Loucy (cell line): Measurements from ENCODE around the gene KLHL40.

Experiments
- H2AFZ ChIP-seq: fragments of 200-600 bp; sonication (generic); 2 replicates; pipeline ENCODE4 v1.6.0; 2016; ENCODE audit warnings: antibody characterized with exemption, mild to moderate bottlenecking, low read length, moderate library complexity
- H3F3A ChIP-seq: fragments of 200-600 bp; 2 replicates; pipeline ENCODE4 v1.6.0; 2016; ENCODE audit warnings: antibody characterized with exemption, low read depth, mild to moderate bottlenecking
- H3K27me3 ChIP-seq: fragments of 200-600 bp; sonication (generic); 2 replicates; pipeline ENCODE4 v1.6.1; 2014; ENCODE audit warnings: low read length, mild to moderate bottlenecking; ENCODE audit not compliant: insufficient read depth, poor library complexity, severe bottlenecking
- H3K36me3 ChIP-seq: fragments of 200-600 bp; sonication (generic); 2 replicates; pipeline ENCODE4 v1.6.1; 2016; ENCODE audit warnings: low read length; ENCODE audit not compliant: insufficient read depth
- H3K4me1 ChIP-seq: fragments of 200-600 bp; sonication (generic); 2 replicates; pipeline ENCODE4 v1.5.1; 2014; ENCODE audit warnings: low read length, mild to moderate bottlenecking; ENCODE audit not compliant: insufficient read depth, poor library complexity, severe bottlenecking
- H3K4me2 ChIP-seq: fragments of 200-600 bp; sonication (generic); 2 replicates; pipeline ENCODE4 v1.6.0; 2014; ENCODE audit warnings: antibody characterized with exemption, low read length, low read depth, mild to moderate bottlenecking; ENCODE audit not compliant: poor library complexity, severe bottlenecking
- H3K4me3 ChIP-seq: fragments of 200-600 bp; sonication (generic); 2 replicates; pipeline ENCODE4 v1.5.1; 2014; ENCODE audit warnings: low read length, mild to moderate bottlenecking, mixed read lengths; ENCODE audit not compliant: poor library complexity, severe bottlenecking
- H3K79me2 ChIP-seq: fragments of 200-600 bp; sonication (generic); 2 replicates; pipeline ENCODE4 v1.6.1; 2014; ENCODE audit warnings: low read length; ENCODE audit not compliant: insufficient read depth
- H3K9ac ChIP-seq: fragments of 200-600 bp; sonication (generic); 2 replicates; pipeline ENCODE4 v1.6.0; 2014; ENCODE audit warnings: mild to moderate bottlenecking, low read depth, low read length, moderate library complexity; ENCODE audit not compliant: poor library complexity, severe bottlenecking
- H3K9me2 ChIP-seq: fragments of 200-600 bp; sonication (generic); replicated peaks from 2 replicates; pipeline ENCODE4 v1.6.1; 2016; ENCODE audit warnings: low read depth, low read length, mixed read lengths
- H3K9me3 ChIP-seq: fragments of 200-600 bp; sonication (generic); 2 replicates; pipeline ENCODE4 v1.6.1; 2014; ENCODE audit warnings: mild to moderate bottlenecking, antibody characterized with exemption, low read length, low read depth; ENCODE audit not compliant: insufficient read depth
- H4K20me1 ChIP-seq: fragments of 200-600 bp; sonication (generic); 2 replicates; pipeline ENCODE4 v1.6.0; 2014; ENCODE audit warnings: antibody characterized with exemption, low read length, mild to moderate bottlenecking; ENCODE audit not compliant: insufficient read depth, poor library complexity, severe bottlenecking
- CTCF ChIP-seq: fragments of 200-600 bp; sonication (generic); conservative IDR thresholded peaks from 2 replicates; pipeline ENCODE4 v1.5.1; 2014; ENCODE audit warnings: mild to moderate bottlenecking, antibody characterized with exemption, low read length
- EZH2phosphoT487 ChIP-seq: fragments of 200-600 bp; IDR thresholded peaks from 2 replicates; pipeline ENCODE4 v1.6.1; 2018; ENCODE audit warnings: antibody characterized with exemption, mild to moderate bottlenecking, moderate library complexity, borderline replicate concordance

The KLHL40 gene

GRCh38 chr3:42667523-42668412 is 17.6 kb upstream of the KLHL40 start:
- no peaks in the 10 kb centered on the region for H3K9me3 ChIP-seq

GRCh38 chr3:42668413-42668760 is 16.9 kb upstream of the KLHL40 start:
- H3K4me1 ChIP-seq: no peaks in the 10 kb centered on the region
- no peak overlapping the region for H3K4me2 ChIP-seq
- TF ChIP-seq CTCF (no peak), EZH2phosphoT487 (no peak)

More at GRCh38 chr3:42667523-42668412, 17.6 kb upstream of the KLHL40 start:
- Histone ChIP-seq H3K9me2 (no peaks in the 10 kb centered on the region), H3K4me3 (no peak overlapping the region), H3K4me2 (no peak overlapping the region), H3K9ac (no peak overlapping the region), H3F3A (no peaks in the 10 kb centered on the region), H3K27me3 (no peaks in the 10 kb centered on the region), H3K79me2 (no peaks in the 10 kb centered on the region), H3K36me3 (no peaks in the 10 kb centered on the region), H4K20me1 (no peaks in the 10 kb centered on the region), H2AFZ (no peak overlapping the region), H3K4me1 (no peaks in the 10 kb centered on the region)
- no peak for TF ChIP-seq EZH2phosphoT487

GRCh38 chr3:42668793-42669217 is 16.5 kb upstream of the KLHL40 start:
- H3K27me3 ChIP-seq: no peaks in the 10 kb centered on the region
- H4K20me1 ChIP-seq: no peaks in the 10 kb centered on the region
- no peaks in the 10 kb centered on the region for H3K79me2 ChIP-seq
- no peak overlapping the region for H3K9ac ChIP-seq
- H3K9me2 ChIP-seq: no peaks in the 10 kb centered on the region
- no peak overlapping the region for H2AFZ ChIP-seq
- no peaks in the 10 kb centered on the region for H3K36me3 ChIP-seq
- H3K9me3 ChIP-seq: no peaks in the 10 kb centered on the region
- H3K4me3 ChIP-seq: no peak overlapping the region
- no peaks in the 10 kb centered on the region for H3F3A ChIP-seq
- no peaks in the 10 kb centered on the region for H3K4me1 ChIP-seq
- TF ChIP-seq EZH2phosphoT487: no peak
- no peak for TF ChIP-seq CTCF
- no peak overlapping the region for H3K4me2 ChIP-seq

More at GRCh38 chr3:42668413-42668760, 16.9 kb upstream of the KLHL40 start:
- no peaks in the 10 kb centered on the region for H3K9me3 ChIP-seq
- H2AFZ ChIP-seq: no peak overlapping the region
- H3K36me3 ChIP-seq: no peaks in the 10 kb centered on the region
- no peak overlapping the region for H3K4me3 ChIP-seq
- H3K79me2 ChIP-seq: no peaks in the 10 kb centered on the region
- H3F3A ChIP-seq: no peaks in the 10 kb centered on the region
- H3K9ac ChIP-seq: no peak overlapping the region
- H3K9me2 ChIP-seq: no peaks in the 10 kb centered on the region
- no peaks in the 10 kb centered on the region for H4K20me1 ChIP-seq
- no peaks in the 10 kb centered on the region for H3K27me3 ChIP-seq
